Sigmoid colon (tissue), 7 donors: Measurements from ENCODE around the gene KCNAB1. TPM values are rescaled to one million over a fixed set of nuclear protein-coding genes. Genes with fewer than 3 reads are reported as not detected.
"Not testable (repeated sequence)": the region's sequence is repeated elsewhere in the genome, so short reads cannot be mapped to it uniquely, and the experiment has no call there.

Experiments used
- DNase-seq: peaks from one replicate; pipeline ENCODE4 v3.0.0-alpha.2; 2019
- H3K27ac ChIP-seq, 4 donors: fragments of 200-600 bp; sonication (generic); one replicate each; pipeline ENCODE4 v1.5.1; 2016 to 2019; ENCODE audit warnings: mild to moderate bottlenecking in 1 of 4
- H3K27me3 ChIP-seq, 3 donors: fragments of 200-600 bp; sonication (generic); one replicate each; pipeline ENCODE4 v1.5.1; 2019; ENCODE audit warnings: mild to moderate bottlenecking in 1 of 3
- H3K36me3 ChIP-seq, 4 donors: fragments of 200-600 bp; sonication (generic); one replicate each; pipeline ENCODE4 v1.5.1; 2016 to 2019
- H3K4me1 ChIP-seq, 4 donors: fragments of 200-600 bp; sonication (generic); one replicate each; pipeline ENCODE4 v1.5.1; 2017 to 2019
- H3K4me3 ChIP-seq, 4 donors: fragments of 200-600 bp; sonication (generic); one replicate each; pipeline ENCODE4 v1.5.1; 2017 to 2019; ENCODE audit warnings: mild to moderate bottlenecking in 2 of 4, moderate library complexity in 1 of 4
- H3K9me3 ChIP-seq, 4 donors: fragments of 200-600 bp in 3 of 4; sonication (generic) in 3 of 4; one replicate each; pipeline versions ENCODE4 v1.5.1 to v1.6.1; 2013 to 2019
- CTCF ChIP-seq, 4 experiments: fragments of 450-650 bp in 3 of 4; fragments of 200-600 bp in 1 of 4; IDR thresholded peaks; one replicate each; pipeline ENCODE4 v1.5.1; 2016 to 2019; ENCODE audit warnings: antibody characterized with exemption in 4 of 4, mild to moderate bottlenecking in 3 of 4, moderate library complexity in 2 of 4
- EP300 ChIP-seq, 4 donors: sonication (generic); formaldehyde crosslinking; IDR thresholded peaks; one replicate each; pipeline ENCODE4 v1.6.1; 2017; ENCODE audit warnings: antibody characterized with exemption in 4 of 4
- POLR2A ChIP-seq, 2 donors: fragments of 450-650 bp; IDR thresholded peaks; one replicate each; pipeline ENCODE4 v1.6.1; 2016; ENCODE audit warnings: antibody characterized with exemption in 2 of 2, mild to moderate bottlenecking in 2 of 2, moderate library complexity in 2 of 2
- POLR2AphosphoS5 ChIP-seq, 4 donors: sonication (generic); formaldehyde crosslinking; IDR thresholded peaks; one replicate each; pipeline ENCODE4 v1.6.1; 2017; ENCODE audit warnings: antibody characterized with exemption in 4 of 4
- WGBS, 2 donors: extraction: QIAGEN DNeasy Blood & Tissue Kit; methylation state at CpG; one replicate each; pipeline ENCODE4 v1.1.7; 2013; 5-methylcytosine and 5-hydroxymethylcytosine counted together
- intact Hi-C: fragments of 100-400 bp; cut with DNase I; formaldehyde crosslinking; loops from one replicate; pipeline ENCODE4 v1.15.1; 2023
- polyA plus RNA-seq, 3 donors: library from polyadenylated mRNA; stranded (reverse); fragments of 200-250 nt; gene quantifications; one replicate each; pipeline ENCODE4 v1.2.3, GENCODE V29; 2013
- total RNA-seq, 4 donors: library from RNA; depleted of rRNA; stranded (reverse); fragments of >200 nt; gene quantifications; one replicate each; pipeline ENCODE4 v1.1.0, GENCODE V29; 2016
- donor health status: healthy with polysubstance abuse.
- donor health status: Bipolar disorder and iron deficiency.
- donor health status: healthy.

KCNAB1 gene
- total and polyA plus RNA-seq, 7 donors = 1.2 to 5.0 (median 4.3) TPM; not detected in 2

- Histone ChIP-seq H3K27ac (no peak overlapping the region), H3K36me3 (no peaks in the 10 kb centered on the region), H3K27me3 (no peaks in the 10 kb centered on the region), H3K4me1 (no peaks in the 10 kb centered on the region), H3K9me3 (no peaks in the 10 kb centered on the region), H3K4me3 (no peak overlapping the region)
- WGBS, 2 donors = 54 to 72% methylated on average over 6 of the region's 6 CpGs
- intact Hi-C loops = no loop called here
- TF ChIP-seq POLR2A (IDR thresholded peaks at IDR 0.05) (no peak), EP300 (IDR thresholded peaks at IDR 0.05) (no peak), POLR2AphosphoS5 (IDR thresholded peaks at IDR 0.05) (no peak), CTCF (IDR thresholded peaks at IDR 0.05) (no peak)
- DNase-seq = no peak
Measured at GRCh38 chr3:156227704-156228103, 107.3 kb downstream of the KCNAB1 start.

GRCh38 chr3:156230278-156230900 lies 110.0 kb downstream of the KCNAB1 start:
- intact Hi-C loops = no loop called here
- Histone ChIP-seq H3K27ac (no peak overlapping the region), H3K36me3 (no peaks in the 10 kb centered on the region), H3K27me3 (no peaks in the 10 kb centered on the region), H3K4me1 (no peaks in the 10 kb centered on the region), H3K4me3 (no peak overlapping the region), H3K9me3 (no peaks in the 10 kb centered on the region)
- WGBS, 2 donors = 12 to 64% methylated on average over 1 of the region's 1 CpG
- TF ChIP-seq CTCF (IDR thresholded peaks at IDR 0.05) (no peak), POLR2A (IDR thresholded peaks at IDR 0.05) (no peak), POLR2AphosphoS5 (IDR thresholded peaks at IDR 0.05) (no peak), EP300 (IDR thresholded peaks at IDR 0.05) (no peak)
- no peak for DNase-seq

- DNase-seq, H3K27me3 ChIP-seq, H3K9me3 ChIP-seq, H3K4me1 ChIP-seq, intact Hi-C loops, H3K27ac ChIP-seq, H3K4me3 ChIP-seq, H3K36me3 ChIP-seq: not testable (repeated sequence)
Measured at GRCh38 chr3:156231221-156231620, 110.8 kb downstream of the KCNAB1 start.

- H3K9me3 ChIP-seq = no peaks in the 10 kb centered on the region
- WGBS, 2 donors = 88 to 91% methylated on average over 2 of the region's 2 CpGs
- TF ChIP-seq POLR2A (IDR thresholded peaks at IDR 0.05) = no peak
- no peak for TF ChIP-seq POLR2AphosphoS5 (IDR thresholded peaks at IDR 0.05)
- TF ChIP-seq EP300 (IDR thresholded peaks at IDR 0.05) = no peak
- TF ChIP-seq CTCF (IDR thresholded peaks at IDR 0.05) = no peak
- intact Hi-C loops = no loop called here
- H3K27me3 ChIP-seq = no peaks in the 10 kb centered on the region
- H3K27ac ChIP-seq = no peak overlapping the region
- DNase-seq = no peak
- no peak overlapping the region for H3K4me3 ChIP-seq
- no peaks in the 10 kb centered on the region for H3K4me1 ChIP-seq
- no peaks in the 10 kb centered on the region for H3K36me3 ChIP-seq
Measured at GRCh38 chr3:156233876-156234275, 113.5 kb downstream of the KCNAB1 start.

- Histone ChIP-seq H3K4me3 (no peak overlapping the region), H3K36me3 (no peaks in the 10 kb centered on the region), H3K9me3 (no peaks in the 10 kb centered on the region), H3K4me1 (no peaks in the 10 kb centered on the region), H3K27me3 (no peaks in the 10 kb centered on the region), H3K27ac (no peak overlapping the region)
- WGBS, 2 donors = 65 to 76% methylated on average over 3 of the region's 3 CpGs
- TF ChIP-seq POLR2AphosphoS5 (IDR thresholded peaks at IDR 0.05) = no peak
- TF ChIP-seq POLR2A (IDR thresholded peaks at IDR 0.05) = no peak
- no peak for TF ChIP-seq EP300 (IDR thresholded peaks at IDR 0.05)
- no peak for TF ChIP-seq CTCF (IDR thresholded peaks at IDR 0.05)
- intact Hi-C loops = no loop called here
- DNase-seq = no peak
Measured at GRCh38 chr3:156236556-156237260, 116.3 kb downstream of the KCNAB1 start.
